GM10248 (cell line): ENCODE results near the gene SHISA7.
A peak's percentile ranks its signal among the peaks of the same experiment; 100 is the strongest.

Experiments
- CTCF ChIA-PET: fragments of 300-600 bp; sonication (Branson Sonifier 250); formaldehyde crosslinking; extraction: SDS; loops from one replicate; lab custom pipeline; 2021; ENCODE audit warnings: antibody characterized with exemption; lab: Yijun Ruan, JAX
- POLR2A ChIA-PET: fragments of 350-650 bp; sonication (Branson Sonifier 250); formaldehyde crosslinking; extraction: SDS; loops from one replicate; lab custom pipeline; 2020; ENCODE audit warnings: antibody characterized with exemption; lab: Yijun Ruan, JAX
- DNase-seq: peaks from one replicate; pipeline ENCODE4 v3.0.0; 2012; ENCODE audit errors: extremely low spot score
- CTCF ChIP-seq: IDR thresholded peaks from 2 replicates; pipeline ENCODE4 v1.5.1; 2012; ENCODE audit warnings: mild to moderate bottlenecking, low read depth; ENCODE audit errors: extremely low read depth, missing control alignments, control extremely low read depth

The SHISA7 gene

GRCh38 chr19:55459950-55460657, 17.0 kb upstream of the SHISA7 start:
- ChIA-PET POLR2A (no interaction called here), CTCF (interaction anchor here (1.1 to 2.6 kb wide), 3 partner anchors 8 to 44 kb away, joined by 3 to 13 read pairs (median 6); no protein-coding TSS in a partner anchor)
- DNase-seq = no peak
- TF ChIP-seq CTCF = no peak

- no peak for TF ChIP-seq CTCF
- DNase-seq = no peak
- POLR2A ChIA-PET = no interaction called here
- CTCF ChIA-PET = interaction anchor here (1.1 to 2.6 kb wide), 3 partner anchors 8 to 44 kb away, joined by 3 to 13 read pairs (median 6); no protein-coding TSS in a partner anchor
Measured at GRCh38 chr19:55459551-55459949, 16.4 kb upstream of the SHISA7 start.

- ChIA-PET POLR2A (no interaction called here), CTCF (interaction anchor here (0.9 to 2.6 kb wide), 2 partner anchors 10 to 19 kb away, joined by 3 to 13 read pairs; partner anchors contain the start of gene ZNF628)
- DNase-seq = no peak
- no peak for TF ChIP-seq CTCF
Measured at GRCh38 chr19:55457683-55458457, 14.8 kb upstream of the SHISA7 start.

- ChIA-PET CTCF (no interaction called here), POLR2A (no interaction called here)
- no peak for DNase-seq
- no peak for TF ChIP-seq CTCF
Measured at GRCh38 chr19:55456347-55456746, 13.2 kb upstream of the SHISA7 start.

GRCh38 chr19:55455576-55456235, 12.6 kb upstream of the SHISA7 start:
- ChIA-PET POLR2A (no interaction called here), CTCF (no interaction called here)
- no peak for TF ChIP-seq CTCF
- no peak for DNase-seq

GRCh38 chr19:55454787-55455243, 11.7 kb upstream of the SHISA7 start:
- TF ChIP-seq CTCF = peak; percentile 75
- ChIA-PET CTCF (interaction anchor here (1.2 kb wide), 1 partner anchor 199 kb away, joined by 3 read pairs; no protein-coding TSS in a partner anchor), POLR2A (no interaction called here)
- peak; percentile 68 for DNase-seq
